Heart left ventricle (tissue), 16 donors: ENCODE data around the gene SH3RF3. TPM values are rescaled to one million over a fixed set of nuclear protein-coding genes. Genes with fewer than 3 reads are reported as not detected.

Experiments
- ATAC-seq, 4 donors: fragments of 200-7000 bp; cut with Tn5 transposase; one replicate each; pipeline ENCODE4 v1.9.1; 2020 to 2022; ENCODE audit warnings: moderate library complexity in 4 of 4, mild to moderate bottlenecking in 3 of 4, moderate number of reproducible peaks in 1 of 4
- DNase-seq, 5 donors: peaks; one replicate each; pipeline ENCODE4 v3.0.0-alpha.2; 2020
- H3K27ac ChIP-seq, 12 donors: fragments of 200-600 bp; sonication (generic) in 4 of 12; one replicate each; pipeline versions ENCODE4 v1.5.0 to v1.8.0; 2016 to 2022; ENCODE audit warnings: mild to moderate bottlenecking in 2 of 12
- H3K27me3 ChIP-seq, 9 donors: fragments of 200-600 bp; sonication (generic) in 2 of 9; one replicate each; pipeline versions ENCODE4 v1.5.1 to v1.8.0; 2016 to 2022; ENCODE audit warnings: mild to moderate bottlenecking in 3 of 9
- H3K36me3 ChIP-seq, 9 donors: fragments of 200-600 bp; sonication (generic) in 2 of 9; one replicate each; pipeline versions ENCODE4 v1.5.0 to v1.8.0; 2018 to 2022; ENCODE audit warnings: mild to moderate bottlenecking in 2 of 9
- H3K4me1 ChIP-seq, 12 donors: fragments of 200-600 bp; sonication (generic) in 4 of 12; one replicate each; pipeline versions ENCODE4 v1.5.0 to v1.8.0; 2016 to 2022; ENCODE audit warnings: mild to moderate bottlenecking in 3 of 12
- H3K4me3 ChIP-seq, 12 donors: fragments of 200-600 bp; sonication (generic) in 4 of 12; one replicate each; pipeline versions ENCODE4 v1.5.0 to v1.8.0; 2017 to 2022; ENCODE audit warnings: mild to moderate bottlenecking in 9 of 12, moderate library complexity in 4 of 12
- H3K9me3 ChIP-seq, 12 donors: fragments of 200-600 bp; sonication (generic) in 4 of 12; one replicate each; pipeline versions ENCODE4 v1.5.0 to v1.8.0; 2016 to 2022; ENCODE audit warnings: mild to moderate bottlenecking in 1 of 12
- POLR2A ChIP-seq, 2 donors: fragments of 450-650 bp; IDR thresholded peaks; one replicate each; pipeline ENCODE4 v1.6.1; 2017; ENCODE audit warnings: antibody characterized with exemption in 2 of 2, mild to moderate bottlenecking in 2 of 2, moderate library complexity in 2 of 2
- WGBS, 4 donors: extraction: QIAGEN DNeasy Blood & Tissue Kit in 2 of 4; methylation state at CpG; one replicate each; pipeline versions ENCODE4 v1.1.5 to v1.1.7; 2013 to 2018; 5-methylcytosine and 5-hydroxymethylcytosine counted together
- intact Hi-C, 10 donors: fragments of 100-400 bp; cut with DNase I; formaldehyde crosslinking; loops; one replicate each; pipeline versions ENCODE4 v1.11.1 to v1.14.2; 2022
- polyA plus RNA-seq, 2 donors: library from polyadenylated mRNA; stranded (reverse); fragments of 200-250 nt; gene quantifications; one replicate each; pipeline ENCODE4 v1.2.3, GENCODE V29; 2013
- total RNA-seq, 9 donors: library from RNA; depleted of rRNA in 2 of 9; stranded (reverse); fragments of >200 nt in 2 of 9; fragmentation: NEBNext Ultra II Directional in 3 of 9; extraction: Animal tissue kit (Norgen Biotek cat#: 25700) in 3 of 9; gene quantifications; one replicate each; pipeline versions ENCODE4 v1.1.0 to v1.2.4, GENCODE V29; 2016 to 2023
- TF ChIP-seq, protein P1 (sequence below), 12 donors: fragments of 200-600 bp; sonication (generic) in 4 of 12; IDR thresholded peaks; one replicate each; pipeline versions ENCODE4 v1.5.0 to v1.8.0; 2018 to 2022; ENCODE audit warnings: antibody characterized with exemption in 12 of 12, mild to moderate bottlenecking in 5 of 12
- donor health status: ischemic (EF 13 %, LVEDD 7.1; RV severe dilation, severe dysfunction).
- donor health status: healthy with polysubstance abuse.
- donor health status: DM: no; HTN: yes; CAD: no.
- donor health status: DM: no; HTN: no; CAD: no.
- donor health status: ischemic (EF 25% LVEDD 6.9; RV normal size, moderate dysfunction).
- donor health status: ischemic (EF 25% LVEDD 5.7; RV mildly dilated, moderate dysfunction).
- donor health status: healthy.
- donor health status: DM: yes; HTN: yes; CAD: no.
- donor health status: ischemic (EF 35%, LVEDD 5.7; RV mildly dilated, moderate dysfunction).
- donor health status: nonischemic (EF 11% LVEDD 7.7; RV severe dilation, severe dysfunction).
- donor health status: DM: yes; HTN: yes; CAD: no.
- donor health status: PGD.
- donor health status: ischemic (EF 29% LVEDD 5.4; RV normal size, mild dysfunction).
- donor health status: nonischemic (EF 23%, LVEDD 6.1; RV moderate dilation, normal function).

The SH3RF3 gene
- total and polyA plus RNA-seq, 11 donors, result 5.2 to 15.7 (median 7.9) TPM

DNA sequence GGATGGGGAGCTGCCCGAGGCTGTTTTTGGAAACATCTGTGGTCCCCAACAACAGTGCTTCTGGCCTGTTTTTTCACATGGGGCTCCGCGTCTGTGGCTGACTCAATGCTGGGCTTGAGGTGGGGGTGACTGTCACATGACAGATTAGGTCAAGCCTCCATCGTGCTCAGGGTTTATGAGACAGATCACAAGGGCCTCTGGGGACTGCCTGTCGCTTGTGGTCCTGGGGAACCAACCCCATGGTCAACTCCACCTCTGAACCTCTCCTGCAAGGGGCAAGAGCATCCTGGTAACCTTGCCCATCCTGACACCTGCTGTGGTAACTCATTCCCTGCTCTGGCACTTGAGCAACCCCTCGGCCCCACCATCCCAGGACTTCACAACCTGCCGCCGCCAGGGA lies 47.6 kb upstream of the SH3RF3 start:
- Histone ChIP-seq H3K4me1 (no peaks in the 10 kb centered on the region), H3K9me3 (no peaks in the 10 kb centered on the region), H3K36me3 (no peaks in the 10 kb centered on the region), H3K4me3 (no peak overlapping the region), H3K27me3 (peaks cover 0 to 5% (median 0%) of the 10 kb centered on the region in 9 donors), H3K27ac (no peak overlapping the region)
- TF ChIP-seq, protein P1, sequence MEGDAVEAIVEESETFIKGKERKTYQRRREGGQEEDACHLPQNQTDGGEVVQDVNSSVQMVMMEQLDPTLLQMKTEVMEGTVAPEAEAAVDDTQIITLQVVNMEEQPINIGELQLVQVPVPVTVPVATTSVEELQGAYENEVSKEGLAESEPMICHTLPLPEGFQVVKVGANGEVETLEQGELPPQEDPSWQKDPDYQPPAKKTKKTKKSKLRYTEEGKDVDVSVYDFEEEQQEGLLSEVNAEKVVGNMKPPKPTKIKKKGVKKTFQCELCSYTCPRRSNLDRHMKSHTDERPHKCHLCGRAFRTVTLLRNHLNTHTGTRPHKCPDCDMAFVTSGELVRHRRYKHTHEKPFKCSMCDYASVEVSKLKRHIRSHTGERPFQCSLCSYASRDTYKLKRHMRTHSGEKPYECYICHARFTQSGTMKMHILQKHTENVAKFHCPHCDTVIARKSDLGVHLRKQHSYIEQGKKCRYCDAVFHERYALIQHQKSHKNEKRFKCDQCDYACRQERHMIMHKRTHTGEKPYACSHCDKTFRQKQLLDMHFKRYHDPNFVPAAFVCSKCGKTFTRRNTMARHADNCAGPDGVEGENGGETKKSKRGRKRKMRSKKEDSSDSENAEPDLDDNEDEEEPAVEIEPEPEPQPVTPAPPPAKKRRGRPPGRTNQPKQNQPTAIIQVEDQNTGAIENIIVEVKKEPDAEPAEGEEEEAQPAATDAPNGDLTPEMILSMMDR (IDR thresholded peaks at IDR 0.05), result no peak
- WGBS, 4 donors, result 75 to 81% (median 78%) methylated on average over 6 to 8 of the region's 8 CpGs
- intact Hi-C loops, result no loop called here
- DNase-seq, result no peak
- no peak for ATAC-seq

DNA sequence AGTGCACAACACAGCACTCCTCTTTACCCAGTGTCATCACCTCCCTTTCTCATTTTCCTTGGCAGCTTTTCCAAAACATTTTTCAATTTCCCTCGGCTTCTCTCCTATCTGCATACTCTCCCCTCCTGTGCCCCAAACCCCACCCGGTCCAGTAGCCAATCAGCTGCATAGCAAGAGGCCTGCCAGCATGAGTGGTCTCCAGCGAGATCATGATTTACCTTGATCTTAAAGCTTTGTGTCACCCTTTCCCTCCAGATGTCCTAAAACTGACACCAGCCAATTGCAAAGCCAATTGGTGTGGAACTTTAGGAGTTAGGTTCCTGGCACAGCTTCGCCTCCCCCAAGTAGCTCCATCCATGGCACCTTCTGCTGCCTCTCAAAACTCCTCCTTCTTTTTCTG lies 45.2 kb upstream of the SH3RF3 start:
- no peak overlapping the region for H3K27ac ChIP-seq
- no peaks in the 10 kb centered on the region for H3K4me1 ChIP-seq
- 72 to 85% (median 79%) methylated on average over 4 of the region's 4 CpGs for WGBS, 4 donors
- TF ChIP-seq, protein P1 (IDR thresholded peaks at IDR 0.05), result no peak
- no peak for TF ChIP-seq POLR2A (IDR thresholded peaks at IDR 0.05)
- H3K27me3 ChIP-seq, result no peaks in the 10 kb centered on the region
- no peak overlapping the region for H3K4me3 ChIP-seq
- ATAC-seq, result no peak
- no peaks in the 10 kb centered on the region for H3K36me3 ChIP-seq
- H3K9me3 ChIP-seq, result no peaks in the 10 kb centered on the region
- no peak for DNase-seq
- intact Hi-C loops, result no loop called here

DNA sequence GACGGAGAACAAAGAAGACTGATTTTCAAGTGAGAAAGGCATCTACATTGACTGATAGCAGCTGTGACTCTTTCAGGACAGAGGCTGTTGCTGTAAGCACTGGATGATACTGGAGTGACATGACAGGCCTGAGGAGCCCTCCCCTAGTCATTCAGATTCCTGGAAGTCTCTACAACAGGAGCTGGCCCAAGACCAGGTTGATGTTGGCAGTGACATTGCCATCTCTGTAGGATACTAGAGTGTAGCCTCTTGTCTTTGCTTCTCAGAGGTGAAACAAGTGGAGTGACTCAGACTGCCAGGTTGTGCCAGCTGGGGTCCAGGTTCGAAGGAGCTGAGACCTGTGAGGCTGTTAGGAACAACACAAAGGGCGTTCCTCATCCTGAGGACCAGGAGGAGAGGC lies 44.7 kb upstream of the SH3RF3 start:
- H3K27ac ChIP-seq, result no peak overlapping the region
- H3K36me3 ChIP-seq, result no peaks in the 10 kb centered on the region
- H3K27me3 ChIP-seq, result no peaks in the 10 kb centered on the region
- H3K4me1 ChIP-seq, result no peaks in the 10 kb centered on the region
- WGBS, 4 donors, result 79 to 90% (median 81%) methylated on average over 3 of the region's 3 CpGs
- H3K9me3 ChIP-seq, result no peaks in the 10 kb centered on the region
- DNase-seq (no peak), ATAC-seq (peak in 1 of 4 donors; percentile 38)
- no peak overlapping the region for H3K4me3 ChIP-seq
- TF ChIP-seq POLR2A (IDR thresholded peaks at IDR 0.05), result no peak
- TF ChIP-seq, protein P1 (IDR thresholded peaks at IDR 0.05), result no peak
- intact Hi-C loops, result no loop called here

DNA sequence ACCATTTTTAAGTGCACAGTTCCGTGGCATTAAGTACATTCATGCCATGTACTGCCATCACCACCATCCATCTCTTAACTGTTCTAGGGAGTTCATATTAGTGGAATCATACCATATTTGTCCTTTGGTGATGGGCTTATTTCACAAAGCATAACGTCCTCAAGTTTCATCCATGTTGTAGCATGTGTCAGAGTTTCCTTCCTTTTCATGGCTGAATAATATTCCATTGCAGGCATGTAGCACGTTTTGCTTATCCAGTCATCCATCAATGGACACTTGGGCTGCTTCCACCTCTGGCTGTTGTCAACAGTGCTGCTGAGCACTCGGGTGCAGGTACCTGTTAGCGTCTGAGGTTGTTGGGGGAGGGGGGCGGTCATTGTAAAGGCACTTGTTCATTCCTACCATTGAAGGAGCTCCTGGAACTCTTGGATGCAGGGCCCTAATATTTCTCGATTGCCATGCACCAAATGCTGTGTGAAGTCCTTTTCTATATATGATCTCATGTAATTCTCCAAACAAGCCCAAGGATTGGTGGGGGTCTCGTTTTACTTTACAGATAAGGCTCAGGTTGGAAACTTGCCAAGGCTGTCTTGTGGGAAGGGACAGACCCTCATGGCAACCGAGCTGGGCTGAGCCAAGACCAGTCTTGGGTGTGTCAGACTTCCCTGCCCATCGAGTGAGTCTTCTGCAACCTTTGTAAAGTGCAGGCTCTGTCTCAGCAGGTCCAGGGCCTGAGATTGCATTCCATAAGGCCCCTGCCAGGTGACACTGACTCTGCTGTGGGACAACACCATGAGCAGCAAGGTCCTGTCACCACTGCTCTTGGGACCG lies 42.9 kb upstream of the SH3RF3 start:
- ATAC-seq (no peak), DNase-seq (no peak)
- WGBS, 4 donors, result 80 to 89% (median 83%) methylated on average over 11 of the region's 11 CpGs
- Histone ChIP-seq H3K36me3 (no peaks in the 10 kb centered on the region), H3K27me3 (no peaks in the 10 kb centered on the region), H3K4me3 (no peak overlapping the region), H3K9me3 (no peaks in the 10 kb centered on the region), H3K27ac (no peak overlapping the region), H3K4me1 (no peaks in the 10 kb centered on the region)
- intact Hi-C loops, result no loop called here
- TF ChIP-seq POLR2A (IDR thresholded peaks at IDR 0.05), result no peak
- TF ChIP-seq, protein P1 (IDR thresholded peaks at IDR 0.05), result no peak
